ENCODE data around the gene PLXNA4. TPM values are rescaled to one million over a fixed set of nuclear protein-coding genes. Genes with fewer than 3 reads are reported as not detected.

PLXNA4 gene
- total and polyA plus RNA-seq, 9 of the 15 experiments (the other 6 are each of a cell fraction or from before 2014, with no cell fraction given) = under 0.01 to 0.09 TPM; not detected in 7

- ATAC-seq = no peak
- CTCF ChIA-PET (ENCODE audit: low intra/inter-chr PET ratio) = no interaction called here
Observed at GRCh38 chr7:132211971-132212370, 364.3 kb downstream of the PLXNA4 start.

GRCh38 chr7:132210821-132211220 is 365.4 kb downstream of the PLXNA4 start:
- BruUV-seq (replicated peaks) = no TSS peak
- TF ChIP-seq REST (IDR thresholded peaks at IDR 0.05; ENCODE audit: borderline replicate concordance) (no peak), REST (CRISPR knock-in tag; IDR thresholded peaks at IDR 0.05; ENCODE audit: low read depth) (no peak), ZBTB7A (IDR thresholded peaks at IDR 0.05; ENCODE audit: borderline replicate concordance, control insufficient read depth, low read depth, low read length) (no peak), ZNF282 (CRISPR knock-in tag; IDR thresholded peaks at IDR 0.05) (no peak)

More at GRCh38 chr7:132211971-132212370, 364.3 kb downstream of the PLXNA4 start:
- no peaks in the 10 kb centered on the region for H3K79me2 ChIP-seq (ENCODE audit: control insufficient read depth, insufficient read depth, low read length)
- WGBS (ENCODE audit: insufficient coverage, low coverage, missing lambda C conversion rate) = 1% methylated on average over 4 of the region's 4 CpGs
- in situ Hi-C loops (cut with MboI) (no loop called here), intact Hi-C loops (cut with micrococcal nuclease) (no loop called here)
- H3K27ac ChIP-seq (ENCODE audit: extremely low read depth, low read depth, low read length) = no peak overlapping the region
- H3K4me3 ChIP-seq = no peak overlapping the region
- H4K20me1 ChIP-seq (replicated peaks; ENCODE audit: control insufficient read depth, insufficient read depth, low read length) = 0 out of 2 replicates have a peak, but pooled peaks cover 10% of the 10 kb centered on the region
- H2AFZ ChIP-seq (ENCODE audit: low read depth, low read length) = no peak overlapping the region
- H3K36me3 ChIP-seq (ENCODE audit: control insufficient read depth, insufficient read depth, low read length) = no peaks in the 10 kb centered on the region
- no peaks in the 10 kb centered on the region for H3K9me1 ChIP-seq (ENCODE audit: control insufficient read depth, insufficient read depth, low read length)
- peaks cover 2 to 25% of the 10 kb centered on the region in 2 experiments; a peak in 2 of 5 replicates for H3K27me3 ChIP-seq (ENCODE audit: control insufficient read depth in 2 of 2, insufficient read depth in 2 of 2, low read length in 2 of 2)
- H3K4me1 ChIP-seq (replicated peaks in 1 of 2; ENCODE audit: control insufficient read depth in 2 of 2, insufficient read depth in 2 of 2, low read length in 2 of 2) = no peaks in the 10 kb centered on the region
- no peaks in the 10 kb centered on the region for H3K9me3 ChIP-seq (replicated peaks; ENCODE audit: control insufficient read depth, insufficient read depth, low read depth, low read length)
- TF ChIP-seq HNRNPL (IDR thresholded peaks at IDR 0.05; ENCODE audit: low read depth, low read length) (no peak), NR2C1 (IDR thresholded peaks at IDR 0.05) (no peak), NR2C1 (tag; IDR thresholded peaks at IDR 0.05) (no peak), CREBBP (IDR thresholded peaks at IDR 0.05; ENCODE audit: low read depth, low read length) (no peak)
- DNase-seq (ENCODE audit: extremely low read depth in 1 of 4, low spot score in 3 of 4) (no peak), FAIRE-seq (no peak)
- no TSS peak for BruUV-seq (replicated peaks)
- no peak overlapping the region for H3K4me2 ChIP-seq (ENCODE audit: insufficient read depth, low read length)
- H3K9ac ChIP-seq (ENCODE audit: insufficient read depth in 1 of 2, low read depth in 2 of 2, low read length in 2 of 2) = no peak overlapping the region
- POLR2A ChIA-PET = interaction anchor here (1.0 to 1.1 kb wide), 2 partner anchors 9 to 14 kb away, joined by 3 read pairs; no protein-coding TSS in a partner anchor

More at GRCh38 chr7:132210821-132211220, 365.4 kb downstream of the PLXNA4 start:
- peaks cover 4 to 25% of the 10 kb centered on the region in 2 experiments; a peak in 2 of 5 replicates for H3K27me3 ChIP-seq (ENCODE audit: control insufficient read depth in 2 of 2, insufficient read depth in 2 of 2, low read length in 2 of 2)
- ATAC-seq (no peak), DNase-seq (ENCODE audit: extremely low read depth in 1 of 4, low spot score in 3 of 4) (no peak), FAIRE-seq (no peak)
- no peaks in the 10 kb centered on the region for H3K36me3 ChIP-seq (ENCODE audit: control insufficient read depth, insufficient read depth, low read length)
- no peak overlapping the region for H3K4me3 ChIP-seq
- CTCF ChIA-PET (ENCODE audit: low intra/inter-chr PET ratio) = no interaction called here
- H3K4me2 ChIP-seq (ENCODE audit: insufficient read depth, low read length) = no peak overlapping the region
- no peak overlapping the region for H3K27ac ChIP-seq (ENCODE audit: extremely low read depth, low read depth, low read length)
- H4K20me1 ChIP-seq (replicated peaks; ENCODE audit: control insufficient read depth, insufficient read depth, low read length) = 0 out of 2 replicates have a peak, but pooled peaks cover 10% of the 10 kb centered on the region
- no peaks in the 10 kb centered on the region for H3K9me3 ChIP-seq (replicated peaks; ENCODE audit: control insufficient read depth, insufficient read depth, low read depth, low read length)
- 1% methylated on average over 14 of the region's 14 CpGs for WGBS (ENCODE audit: insufficient coverage, low coverage, missing lambda C conversion rate)
- H3K9me1 ChIP-seq (ENCODE audit: control insufficient read depth, insufficient read depth, low read length) = no peaks in the 10 kb centered on the region
- H3K9ac ChIP-seq (ENCODE audit: insufficient read depth in 1 of 2, low read depth in 2 of 2, low read length in 2 of 2) = no peak overlapping the region
- POLR2A ChIA-PET = no interaction called here
- no peaks in the 10 kb centered on the region for H3K79me2 ChIP-seq (ENCODE audit: control insufficient read depth, insufficient read depth, low read length)
- H2AFZ ChIP-seq (ENCODE audit: low read depth, low read length) = no peak overlapping the region
- intact Hi-C loops (cut with micrococcal nuclease) = no loop called here
- in situ Hi-C loops (cut with MboI) = no loop called here
- H3K4me1 ChIP-seq (replicated peaks in 1 of 2; ENCODE audit: control insufficient read depth in 2 of 2, insufficient read depth in 2 of 2, low read length in 2 of 2) = no peaks in the 10 kb centered on the region
